CD4-positive, alpha-beta T cell treated with Interleukin-6 for 4 hours (primary cell): ENCODE measurements around the gene PCDHA2.
"Not testable (repeated sequence)": the region's sequence is repeated elsewhere in the genome, so short reads cannot be mapped to it uniquely, and the experiment has no call there.

ENCODE experiments used
- DNase-seq: peaks from one replicate; pipeline ENCODE4 v3.0.0-alpha.2; 2020; ENCODE audit warnings: mixed read lengths

The PCDHA2 gene

GRCh38 chr5:140794595-140795258, at the start of gene PCDHA2:
PCDHA2 (plus strand) TSS chr5:140794852.
- no peak for DNase-seq

- DNase-seq, result no peak
These were observed 41.1 kb upstream of the PCDHA2 start for GRCh38 chr5:140753561-140753960.

GRCh38 chr5:140764177-140764973, 30.3 kb upstream of the PCDHA2 start:
- DNase-seq, result no peak

GRCh38 chr5:140767444-140767843, 27.2 kb upstream of the PCDHA2 start:
- DNase-seq, result no peak

GRCh38 chr5:140780512-140780911, 14.1 kb upstream of the PCDHA2 start:
- DNase-seq, result no peak

GRCh38 chr5:140785905-140786686, 8.6 kb upstream of the PCDHA2 start, which contains the start of gene PCDHA1:
PCDHA1 (plus strand) TSS chr5:140786140.
- no peak for DNase-seq

- DNase-seq, result not testable (repeated sequence)
These were observed 7.2 kb upstream of the PCDHA2 start for GRCh38 chr5:140787422-140787821.

- not testable (repeated sequence) for DNase-seq
These were observed 6.7 kb upstream of the PCDHA2 start for GRCh38 chr5:140787849-140788504.

- DNase-seq, result no peak
These were observed 3.6 kb upstream of the PCDHA2 start for GRCh38 chr5:140791089-140791488.

GRCh38 chr5:140795259-140795641, 598 bp downstream of the PCDHA2 start:
- DNase-seq, result no peak

- not testable (repeated sequence) for DNase-seq
These were observed 1.5 kb downstream of the PCDHA2 start for GRCh38 chr5:140796072-140796717.

GRCh38 chr5:140796718-140797095, 2.1 kb downstream of the PCDHA2 start:
- DNase-seq, result no peak

- no peak for DNase-seq
These were observed 6.3 kb downstream of the PCDHA2 start, which contains the start of gene PCDHA3 for GRCh38 chr5:140800816-140801493. PCDHA3 (plus strand) TSS chr5:140801057.

GRCh38 chr5:140801494-140801841, 6.8 kb downstream of the PCDHA2 start:
- no peak for DNase-seq

- not testable (repeated sequence) for DNase-seq
These were observed 7.7 kb downstream of the PCDHA2 start for GRCh38 chr5:140802381-140802780.

GRCh38 chr5:140802781-140803271, 8.2 kb downstream of the PCDHA2 start:
- no peak for DNase-seq

- no peak for DNase-seq
These were observed 12.5 kb downstream of the PCDHA2 start, which contains the start of gene PCDHA4 for GRCh38 chr5:140806834-140807775. PCDHA4 (plus strand) TSS chr5:140807068.

- DNase-seq, result not testable (repeated sequence)
These were observed 13.7 kb downstream of the PCDHA2 start for GRCh38 chr5:140808241-140808888.

- no peak for DNase-seq
These were observed 14.2 kb downstream of the PCDHA2 start for GRCh38 chr5:140808889-140809291.
